ENCODE measurements around the gene PCDHGB6. TPM values are rescaled to one million over a fixed set of nuclear protein-coding genes. Genes with fewer than 3 reads are reported as not detected.
A peak's percentile ranks its signal among the peaks of the same experiment; 100 is the strongest.
"Not testable (repeated sequence)": the region's sequence is repeated elsewhere in the genome, so short reads cannot be mapped to it uniquely, and the experiment has no call there.

The PCDHGB6 gene
- total and polyA plus RNA-seq, 9 of the 15 experiments (the other 6 are each of a cell fraction or from before 2014, with no cell fraction given): 0.01 to 0.11 (median 0.07) TPM; not detected in 1

DNA sequence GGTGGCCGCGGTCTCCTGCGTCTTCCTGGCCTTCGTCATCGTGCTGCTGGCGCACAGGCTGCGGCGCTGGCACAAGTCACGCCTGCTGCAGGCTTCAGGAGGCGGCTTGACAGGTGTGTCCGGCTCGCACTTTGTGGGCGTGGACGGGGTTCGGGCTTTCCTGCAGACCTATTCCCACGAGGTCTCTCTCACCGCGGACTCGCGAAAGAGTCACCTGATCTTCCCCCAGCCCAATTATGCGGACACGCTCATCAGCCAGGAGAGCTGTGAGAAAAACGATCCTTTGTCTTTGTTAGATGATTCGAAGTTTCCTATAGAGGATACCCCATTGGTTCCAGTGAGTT is 7.4 kb downstream of the PCDHGB6 start:
- BruUV-seq (replicated peaks); H3K9me1 ChIP-seq (ENCODE audit: control insufficient read depth, insufficient read depth, low read length); H4K20me1 ChIP-seq (replicated peaks; ENCODE audit: control insufficient read depth, insufficient read depth, low read length); DNase-seq (ENCODE audit: extremely low read depth in 1 of 4, low spot score in 3 of 4); H3K4me3 ChIP-seq; H3K9me3 ChIP-seq (replicated peaks; ENCODE audit: control insufficient read depth, insufficient read depth, low read depth, low read length); H3K27ac ChIP-seq (ENCODE audit: extremely low read depth, low read depth, low read length); intact Hi-C loops (cut with micrococcal nuclease); in situ Hi-C loops (cut with MboI); H3K36me3 ChIP-seq (ENCODE audit: control insufficient read depth, insufficient read depth, low read length); POLR2A ChIA-PET; H2AFZ ChIP-seq (ENCODE audit: low read depth, low read length); ATAC-seq; H3K9ac ChIP-seq (ENCODE audit: insufficient read depth in 1 of 2, low read depth in 2 of 2, low read length in 2 of 2); FAIRE-seq; H3K4me2 ChIP-seq (ENCODE audit: insufficient read depth, low read length); H3K79me2 ChIP-seq (ENCODE audit: control insufficient read depth, insufficient read depth, low read length): not testable (repeated sequence)
- TF ChIP-seq, protein P1, sequence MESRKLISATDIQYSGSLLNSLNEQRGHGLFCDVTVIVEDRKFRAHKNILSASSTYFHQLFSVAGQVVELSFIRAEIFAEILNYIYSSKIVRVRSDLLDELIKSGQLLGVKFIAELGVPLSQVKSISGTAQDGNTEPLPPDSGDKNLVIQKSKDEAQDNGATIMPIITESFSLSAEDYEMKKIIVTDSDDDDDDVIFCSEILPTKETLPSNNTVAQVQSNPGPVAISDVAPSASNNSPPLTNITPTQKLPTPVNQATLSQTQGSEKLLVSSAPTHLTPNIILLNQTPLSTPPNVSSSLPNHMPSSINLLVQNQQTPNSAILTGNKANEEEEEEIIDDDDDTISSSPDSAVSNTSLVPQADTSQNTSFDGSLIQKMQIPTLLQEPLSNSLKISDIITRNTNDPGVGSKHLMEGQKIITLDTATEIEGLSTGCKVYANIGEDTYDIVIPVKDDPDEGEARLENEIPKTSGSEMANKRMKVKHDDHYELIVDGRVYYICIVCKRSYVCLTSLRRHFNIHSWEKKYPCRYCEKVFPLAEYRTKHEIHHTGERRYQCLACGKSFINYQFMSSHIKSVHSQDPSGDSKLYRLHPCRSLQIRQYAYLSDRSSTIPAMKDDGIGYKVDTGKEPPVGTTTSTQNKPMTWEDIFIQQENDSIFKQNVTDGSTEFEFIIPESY (CRISPR knock-in tag; IDR thresholded peaks at IDR 0.05): 0 out of 2 replicates have a peak, but pooled peaks have one; percentile 38
- H3K4me1 ChIP-seq (replicated peaks in 1 of 2; ENCODE audit: control insufficient read depth in 2 of 2, insufficient read depth in 2 of 2, low read length in 2 of 2): peaks cover 0 to 26% of the 10 kb centered on the region in 2 experiments; a peak in 2 of 5 replicates
- H3K27me3 ChIP-seq (ENCODE audit: control insufficient read depth in 2 of 2, insufficient read depth in 2 of 2, low read length in 2 of 2): peaks cover 7 to 32% of the 10 kb centered on the region in 2 experiments; a peak in 4 of 5 replicates
- WGBS (ENCODE audit: insufficient coverage, low coverage, missing lambda C conversion rate): 9% methylated on average over 24 of the region's 24 CpGs
- CTCF ChIA-PET (ENCODE audit: low intra/inter-chr PET ratio): interaction anchor here (0.6 kb wide), 1 partner anchor 77 kb away, joined by 3 read pairs; no protein-coding TSS in a partner anchor

DNA sequence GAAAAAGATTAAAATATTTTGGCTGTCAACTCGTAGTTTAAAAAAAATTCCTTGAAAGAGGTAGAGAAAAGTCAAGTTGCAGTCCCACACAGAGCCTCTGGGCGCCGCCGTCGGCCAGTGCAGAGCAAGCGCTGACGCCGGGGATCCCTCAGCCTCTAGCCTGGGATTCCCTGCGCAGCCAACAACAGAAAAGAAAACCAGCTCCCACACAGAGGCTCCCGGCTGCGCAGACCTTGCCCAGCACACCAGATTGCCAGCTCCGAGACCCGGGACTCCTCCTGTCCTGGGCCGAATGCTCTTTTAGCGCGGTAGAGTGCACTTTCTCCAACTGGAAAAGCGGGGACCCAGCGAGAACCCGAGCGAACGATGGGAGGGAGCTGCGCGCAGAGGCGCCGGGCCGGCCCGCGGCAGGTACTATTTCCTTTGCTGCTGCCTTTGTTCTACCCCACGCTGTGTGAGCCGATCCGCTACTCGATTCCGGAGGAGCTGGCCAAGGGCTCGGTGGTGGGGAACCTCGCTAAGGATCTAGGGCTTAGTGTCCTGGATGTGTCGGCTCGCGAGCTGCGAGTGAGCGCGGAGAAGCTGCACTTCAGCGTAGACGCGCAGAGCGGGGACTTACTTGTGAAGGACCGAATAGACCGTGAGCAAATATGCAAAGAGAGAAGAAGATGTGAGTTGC is 9.8 kb downstream of the PCDHGB6 start, which contains the start of gene PCDHGB7:
Gene PCDHGB7, plus strand, starts transcription at position 184 of the 679 bp plus-strand sequence. Its CDS starts 183 bp downstream, at position 367.
- CTCF ChIA-PET (ENCODE audit: low intra/inter-chr PET ratio); H4K20me1 ChIP-seq (replicated peaks; ENCODE audit: control insufficient read depth, insufficient read depth, low read length); H3K9me3 ChIP-seq (replicated peaks; ENCODE audit: control insufficient read depth, insufficient read depth, low read depth, low read length); H3K9me1 ChIP-seq (ENCODE audit: control insufficient read depth, insufficient read depth, low read length); intact Hi-C loops (cut with micrococcal nuclease); H3K4me2 ChIP-seq (ENCODE audit: insufficient read depth, low read length); BruUV-seq (replicated peaks); in situ Hi-C loops (cut with MboI); H3K79me2 ChIP-seq (ENCODE audit: control insufficient read depth, insufficient read depth, low read length); H3K36me3 ChIP-seq (ENCODE audit: control insufficient read depth, insufficient read depth, low read length); H3K9ac ChIP-seq (ENCODE audit: insufficient read depth in 1 of 2, low read depth in 2 of 2, low read length in 2 of 2); H3K27ac ChIP-seq (ENCODE audit: extremely low read depth, low read depth, low read length); H3K4me3 ChIP-seq; H2AFZ ChIP-seq (ENCODE audit: low read depth, low read length): not testable (repeated sequence)
- peaks cover 0 to 32% of the 10 kb centered on the region in 2 experiments; a peak in 2 of 5 replicates for H3K4me1 ChIP-seq (replicated peaks in 1 of 2; ENCODE audit: control insufficient read depth in 2 of 2, insufficient read depth in 2 of 2, low read length in 2 of 2)
- DNase-seq (ENCODE audit: extremely low read depth in 1 of 4, low spot score in 3 of 4): peak; percentile 27 to 50 (median 37)
- POLR2A ChIA-PET: interaction anchor here (0.6 kb wide), 1 partner anchor 32 kb away, joined by 3 read pairs; no protein-coding TSS in a partner anchor
- 36% methylated on average over 34 of the region's 47 CpGs for WGBS (ENCODE audit: insufficient coverage, low coverage, missing lambda C conversion rate)
- TF ChIP-seq SMC3 (conservative IDR thresholded peaks at IDR 0.05; ENCODE audit: insufficient read depth, low read depth, low read length) (peak; percentile 44; the same call in 1 of the 2 replicates), ZNF384 (IDR thresholded peaks at IDR 0.05; ENCODE audit: low read depth, low read length) (0 out of 2 replicates have a peak, but pooled peaks have one; percentile 6), NRF1 (conservative IDR thresholded peaks at IDR 0.05 in 1 of 2, IDR thresholded peaks at IDR 0.05 in 1 of 2) (peak; percentile 58 to 59), RAD21 (CRISPR knock-in tag; conservative IDR thresholded peaks at IDR 0.05 in 1 of 2, IDR thresholded peaks at IDR 0.05 in 1 of 2) (peak in 1 of 2 experiments; percentile 58; a peak in 3 of 4 replicates)
- TF ChIP-seq, protein P2, sequence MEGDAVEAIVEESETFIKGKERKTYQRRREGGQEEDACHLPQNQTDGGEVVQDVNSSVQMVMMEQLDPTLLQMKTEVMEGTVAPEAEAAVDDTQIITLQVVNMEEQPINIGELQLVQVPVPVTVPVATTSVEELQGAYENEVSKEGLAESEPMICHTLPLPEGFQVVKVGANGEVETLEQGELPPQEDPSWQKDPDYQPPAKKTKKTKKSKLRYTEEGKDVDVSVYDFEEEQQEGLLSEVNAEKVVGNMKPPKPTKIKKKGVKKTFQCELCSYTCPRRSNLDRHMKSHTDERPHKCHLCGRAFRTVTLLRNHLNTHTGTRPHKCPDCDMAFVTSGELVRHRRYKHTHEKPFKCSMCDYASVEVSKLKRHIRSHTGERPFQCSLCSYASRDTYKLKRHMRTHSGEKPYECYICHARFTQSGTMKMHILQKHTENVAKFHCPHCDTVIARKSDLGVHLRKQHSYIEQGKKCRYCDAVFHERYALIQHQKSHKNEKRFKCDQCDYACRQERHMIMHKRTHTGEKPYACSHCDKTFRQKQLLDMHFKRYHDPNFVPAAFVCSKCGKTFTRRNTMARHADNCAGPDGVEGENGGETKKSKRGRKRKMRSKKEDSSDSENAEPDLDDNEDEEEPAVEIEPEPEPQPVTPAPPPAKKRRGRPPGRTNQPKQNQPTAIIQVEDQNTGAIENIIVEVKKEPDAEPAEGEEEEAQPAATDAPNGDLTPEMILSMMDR (IDR thresholded peaks at IDR 0.05 in 2 of 3, conservative IDR thresholded peaks at IDR 0.05 in 1 of 3; ENCODE audit: insufficient read depth in 2 of 3, low read depth in 1 of 3, low read length in 3 of 3): peak; percentile 68 to 74 (median 73)
- FAIRE-seq: peak; percentile 80
- ATAC-seq: peak; percentile 88
- H3K27me3 ChIP-seq (ENCODE audit: control insufficient read depth in 2 of 2, insufficient read depth in 2 of 2, low read length in 2 of 2): peaks cover 7 to 47% of the 10 kb centered on the region in 2 experiments; a peak in 4 of 5 replicates

Measured in K562 (cell line).